Uterus (tissue), 2 donors: ENCODE results near the gene STRA6.

ENCODE experiments used
- POLR2A ChIP-seq, 2 donors: fragments of 450-650 bp; IDR thresholded peaks; one replicate each; pipeline ENCODE4 v1.6.1; 2016; ENCODE audit warnings: antibody characterized with exemption in 2 of 2, mild to moderate bottlenecking in 1 of 2, moderate library complexity in 1 of 2
- TF ChIP-seq, protein P1 (sequence below), 4 experiments: fragments of 200-600 bp in 2 of 4; fragments of 450-650 bp in 2 of 4; sonication (generic) in 2 of 4; IDR thresholded peaks; one replicate each; pipeline ENCODE4 v1.5.1; 2016 to 2019; ENCODE audit warnings: antibody characterized with exemption in 4 of 4, mild to moderate bottlenecking in 2 of 4, moderate library complexity in 1 of 4

DNA sequence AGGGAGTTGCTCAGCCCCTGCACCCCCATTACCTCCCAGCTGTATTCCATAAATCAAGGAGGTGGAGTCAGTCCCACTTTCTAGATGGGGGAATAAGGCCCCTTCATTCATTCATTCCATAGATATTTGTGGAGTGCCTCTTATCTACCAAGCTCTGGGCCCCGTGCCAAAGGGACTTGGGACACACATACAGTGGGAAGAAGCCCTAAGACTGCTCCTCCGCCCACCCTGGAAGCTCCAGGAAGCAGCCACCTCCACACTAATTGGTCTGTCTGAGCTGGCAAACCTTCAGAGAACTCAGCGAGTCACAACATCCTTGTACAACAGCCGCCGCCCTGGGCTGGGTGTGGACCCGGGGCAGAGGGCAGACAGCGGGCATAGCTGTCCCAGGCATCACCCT lies 6.4 kb downstream of the STRA6 start:
- TF ChIP-seq POLR2A (IDR thresholded peaks at IDR 0.05), result no peak
- TF ChIP-seq, protein P1, sequence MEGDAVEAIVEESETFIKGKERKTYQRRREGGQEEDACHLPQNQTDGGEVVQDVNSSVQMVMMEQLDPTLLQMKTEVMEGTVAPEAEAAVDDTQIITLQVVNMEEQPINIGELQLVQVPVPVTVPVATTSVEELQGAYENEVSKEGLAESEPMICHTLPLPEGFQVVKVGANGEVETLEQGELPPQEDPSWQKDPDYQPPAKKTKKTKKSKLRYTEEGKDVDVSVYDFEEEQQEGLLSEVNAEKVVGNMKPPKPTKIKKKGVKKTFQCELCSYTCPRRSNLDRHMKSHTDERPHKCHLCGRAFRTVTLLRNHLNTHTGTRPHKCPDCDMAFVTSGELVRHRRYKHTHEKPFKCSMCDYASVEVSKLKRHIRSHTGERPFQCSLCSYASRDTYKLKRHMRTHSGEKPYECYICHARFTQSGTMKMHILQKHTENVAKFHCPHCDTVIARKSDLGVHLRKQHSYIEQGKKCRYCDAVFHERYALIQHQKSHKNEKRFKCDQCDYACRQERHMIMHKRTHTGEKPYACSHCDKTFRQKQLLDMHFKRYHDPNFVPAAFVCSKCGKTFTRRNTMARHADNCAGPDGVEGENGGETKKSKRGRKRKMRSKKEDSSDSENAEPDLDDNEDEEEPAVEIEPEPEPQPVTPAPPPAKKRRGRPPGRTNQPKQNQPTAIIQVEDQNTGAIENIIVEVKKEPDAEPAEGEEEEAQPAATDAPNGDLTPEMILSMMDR (IDR thresholded peaks at IDR 0.05), result no peak
